HG03342 (cell line): ENCODE measurements around the gene TPSG1.
"Not testable (repeated sequence)": the region's sequence is repeated elsewhere in the genome, so short reads cannot be mapped to it uniquely, and the experiment has no call there.

Source experiments
- ATAC-seq: cut with Tn5 transposase; IDR thresholded peaks from one replicate; pipeline ENCODE4 v1.9.1; 2021; ENCODE audit warnings: mild to moderate bottlenecking, moderate library complexity; ENCODE audit not compliant: unreplicated experiment

The TPSG1 gene

GRCh38 chr16:1198671-1199346, 26.3 kb downstream of the TPSG1 start:
- not testable (repeated sequence) for ATAC-seq

GRCh38 chr16:1198194-1198593, 26.9 kb downstream of the TPSG1 start:
- no peak for ATAC-seq

GRCh38 chr16:1197237-1197866, 27.7 kb downstream of the TPSG1 start:
- ATAC-seq = no peak

GRCh38 chr16:1196494-1196893, 28.6 kb downstream of the TPSG1 start:
- ATAC-seq = no peak

GRCh38 chr16:1195393-1195666, 29.7 kb downstream of the TPSG1 start:
- no peak for ATAC-seq

- no peak for ATAC-seq
These were observed 30.2 kb downstream of the TPSG1 start for GRCh38 chr16:1194665-1195392.

- ATAC-seq = no peak
These were observed 31.1 kb downstream of the TPSG1 start for GRCh38 chr16:1193825-1194581.

- no peak for ATAC-seq
These were observed 31.8 kb downstream of the TPSG1 start for GRCh38 chr16:1193143-1193824.

GRCh38 chr16:1192384-1193073, 32.5 kb downstream of the TPSG1 start:
- no peak for ATAC-seq

GRCh38 chr16:1190789-1191188, 34.3 kb downstream of the TPSG1 start:
- ATAC-seq = not testable (repeated sequence)

- ATAC-seq = no peak
These were observed 35.6 kb downstream of the TPSG1 start for GRCh38 chr16:1189455-1189854.

GRCh38 chr16:1188432-1189189, 36.5 kb downstream of the TPSG1 start:
- ATAC-seq = no peak

GRCh38 chr16:1185460-1186207, 39.4 kb downstream of the TPSG1 start:
- not testable (repeated sequence) for ATAC-seq

- no peak for ATAC-seq
These were observed 40.1 kb downstream of the TPSG1 start for GRCh38 chr16:1184980-1185379.

- no peak for ATAC-seq
These were observed 40.8 kb downstream of the TPSG1 start for GRCh38 chr16:1184156-1184868.

GRCh38 chr16:1182950-1183907, 41.8 kb downstream of the TPSG1 start:
- ATAC-seq = no peak

- no peak for ATAC-seq
These were observed 42.8 kb downstream of the TPSG1 start for GRCh38 chr16:1182316-1182671.
